A549 treated with ZK216348 at 1 μM for 4 hours (cell line): Measurements from ENCODE around the gene PUSL1. TPM values are rescaled to one million over a fixed set of nuclear protein-coding genes. Genes with fewer than 3 reads are reported as not detected.

Experiments
- total RNA-seq: library from RNA; stranded (reverse); fragments of 200-300 nt; extraction: Qiagen RNA extraction; gene quantifications from 5 replicates; pipeline ENCODE4 v1.2.3, GENCODE V29; 2022; ENCODE audit warnings: low read depth

PUSL1 gene, protein sequence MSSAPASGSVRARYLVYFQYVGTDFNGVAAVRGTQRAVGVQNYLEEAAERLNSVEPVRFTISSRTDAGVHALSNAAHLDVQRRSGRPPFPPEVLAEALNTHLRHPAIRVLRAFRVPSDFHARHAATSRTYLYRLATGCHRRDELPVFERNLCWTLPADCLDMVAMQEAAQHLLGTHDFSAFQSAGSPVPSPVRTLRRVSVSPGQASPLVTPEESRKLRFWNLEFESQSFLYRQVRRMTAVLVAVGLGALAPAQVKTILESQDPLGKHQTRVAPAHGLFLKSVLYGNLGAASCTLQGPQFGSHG
- 13.1 to 28.9 TPM (median 26.2 TPM) in 5 replicates for total RNA-seq

GRCh38 chr1:1307923-1308755 is at the start of gene PUSL1, which contains the start of gene ACAP3:
Gene PUSL1 (plus strand): TSS chr1:1308597. CDS start chr1:1308644, 47 bp downstream.
Gene ACAP3 (minus strand): TSS chr1:1307930. CDS start chr1:1307815, 115 bp downstream.

GRCh38 chr1:1273512-1274298 is 34.7 kb upstream of the PUSL1 start, which contains the start of gene UBE2J2:
Gene UBE2J2 (minus strand): TSS chr1:1273854. CDS start chr1:1267992, 5,862 bp downstream.

GRCh38 chr1:1324524-1325287 is 16.3 kb downstream of the PUSL1 start, which contains the start of the genes CPTP and INTS11:
Gene CPTP (plus strand): TSS chr1:1324802. CDS start chr1:1326911, 2,109 bp downstream.
Gene INTS11 (minus strand): TSS chr1:1324660. CDS start chr1:1324608, 52 bp downstream.

DNA sequence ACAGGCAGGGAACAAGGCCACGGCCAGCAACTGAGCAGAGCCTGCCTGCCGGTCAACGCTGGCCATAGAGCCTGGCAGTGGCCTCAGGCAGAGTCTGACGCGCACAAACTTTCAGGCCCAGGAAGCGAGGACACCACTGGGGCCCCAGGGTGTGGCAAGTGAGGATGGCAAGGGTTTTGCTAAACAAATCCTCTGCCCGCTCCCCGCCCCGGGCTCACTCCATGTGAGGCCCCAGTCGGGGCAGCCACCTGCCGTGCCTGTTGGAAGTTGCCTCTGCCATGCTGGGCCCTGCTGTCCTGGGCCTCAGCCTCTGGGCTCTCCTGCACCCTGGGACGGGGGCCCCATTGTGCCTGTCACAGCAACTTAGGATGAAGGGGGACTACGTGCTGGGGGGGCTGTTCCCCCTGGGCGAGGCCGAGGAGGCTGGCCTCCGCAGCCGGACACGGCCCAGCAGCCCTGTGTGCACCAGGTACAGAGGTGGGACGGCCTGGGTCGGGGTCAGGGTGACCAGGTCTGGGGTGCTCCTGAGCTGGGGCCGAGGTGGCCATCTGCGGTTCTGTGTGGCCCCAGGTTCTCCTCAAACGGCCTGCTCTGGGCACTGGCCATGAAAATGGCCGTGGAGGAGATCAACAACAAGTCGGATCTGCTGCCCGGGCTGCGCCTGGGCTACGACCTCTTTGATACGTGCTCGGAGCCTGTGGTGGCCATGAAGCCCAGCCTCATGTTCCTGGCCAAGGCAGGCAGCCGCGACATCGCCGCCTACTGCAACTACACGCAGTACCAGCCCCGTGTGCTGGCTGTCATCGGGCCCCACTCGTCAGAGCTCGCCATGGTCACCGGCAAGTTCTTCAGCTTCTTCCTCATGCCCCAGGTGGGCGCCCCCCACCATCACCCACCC is 22.9 kb downstream of the PUSL1 start, which contains the start of gene TAS1R3:
Gene TAS1R3, plus strand, starts transcription at position 213 of the 898 bp plus-strand sequence. Its CDS starts 66 bp downstream, at position 279.

GRCh38 chr1:1349256-1350012 is 41.0 kb downstream of the PUSL1 start, which contains the start of gene DVL1:
Gene DVL1 (minus strand): TSS chr1:1349418. CDS start chr1:1349065, 353 bp downstream.

DNA sequence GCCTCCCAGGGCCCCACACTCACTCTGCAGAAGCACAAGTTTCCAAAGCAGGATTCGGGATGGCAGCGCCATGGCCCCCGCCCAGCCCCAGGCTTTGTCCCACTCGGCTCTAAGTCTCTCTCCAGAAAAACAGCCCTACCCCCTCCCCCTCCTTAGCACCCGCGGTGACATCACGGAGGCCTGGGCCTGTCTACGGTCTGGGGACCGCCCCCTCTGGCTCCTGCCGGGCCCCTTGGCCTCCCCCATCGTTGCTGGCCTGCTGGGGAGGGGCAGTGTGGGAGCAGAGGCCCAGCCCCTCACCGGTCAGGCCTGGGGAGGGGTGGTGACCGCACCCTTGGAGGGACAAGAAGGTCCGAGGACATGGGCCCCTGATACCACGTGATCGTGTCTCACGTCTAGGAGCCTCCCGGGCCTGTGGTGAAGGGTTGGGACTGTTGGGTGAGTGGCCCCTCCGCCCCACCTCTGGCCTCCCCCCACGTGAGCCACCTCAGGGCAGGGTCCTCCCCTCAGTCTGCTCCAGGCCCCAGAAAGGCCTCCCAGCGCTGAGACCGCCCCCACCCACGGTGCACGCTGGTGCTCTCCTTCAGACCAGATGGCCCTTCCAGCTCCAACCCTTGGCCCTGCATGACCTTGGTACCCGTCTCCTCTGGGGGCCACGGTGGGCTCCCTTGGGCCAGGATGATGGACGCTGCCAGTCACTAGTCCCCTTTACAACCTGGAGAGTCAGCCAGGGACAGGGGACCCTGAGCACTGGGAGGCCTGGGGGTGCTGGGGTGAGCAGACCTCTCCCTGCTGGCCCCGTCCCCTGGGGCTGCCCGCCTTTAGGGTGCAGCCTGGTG is 50.3 kb downstream of the PUSL1 start, which contains the start of gene MXRA8:
Gene MXRA8, minus strand, starts transcription at position 123 of the 839 bp plus-strand sequence. Its CDS starts 51 bp downstream, at position 72.

Other genes starting within 250 kb of the PUSL1 start
- gene RNF223, start 234.3 kb upstream of the PUSL1 start, total RNA-seq, result 0.16 to 0.67 TPM (median 0.27 TPM) in 5 replicates
- 6.7 to 16.7 TPM (median 13.8 TPM) in 5 replicates for gene C1orf159, start 192.5 kb upstream of the PUSL1 start, total RNA-seq
- gene TTLL10, start 134.7 kb upstream of the PUSL1 start, total RNA-seq, result not detected in 5 replicates
- gene TNFRSF18, start 102.0 kb upstream of the PUSL1 start, total RNA-seq, result 0.35 TPM in 1 of 5 replicates, not detected in the others
- 0.20 to 0.23 TPM in 2 of 5 replicates, not detected in the others for gene TNFRSF4, start 94.4 kb upstream of the PUSL1 start, total RNA-seq
- gene SDF4, start 76.6 kb upstream of the PUSL1 start, total RNA-seq, result 84.0 to 148 TPM (median 137 TPM) in 5 replicates
- 8.9 to 24.1 TPM (median 21.8 TPM) in 5 replicates for gene B3GALT6, start 76.4 kb upstream of the PUSL1 start, total RNA-seq
- 1.2 to 2.6 TPM (median 2.0 TPM) in 4 of 5 replicates, not detected in the other for gene C1QTNF12, start 61.9 kb upstream of the PUSL1 start, total RNA-seq
- 38.1 to 48.8 TPM (median 48.1 TPM) in 5 replicates for gene UBE2J2, start 34.7 kb upstream of the PUSL1 start, total RNA-seq
- 0.88 to 1.5 TPM (median 1.2 TPM) in 5 replicates for gene SCNN1D, start 28.2 kb upstream of the PUSL1 start, total RNA-seq
- 5.3 to 22.8 TPM (median 18.9 TPM) in 5 replicates for gene ACAP3, start 667 bp upstream of the PUSL1 start, total RNA-seq
- 45.7 to 67.6 TPM (median 59.0 TPM) in 5 replicates for gene INTS11, start 16.1 kb downstream of the PUSL1 start, total RNA-seq
- 11.2 to 23.6 TPM (median 21.2 TPM) in 5 replicates for gene CPTP, start 16.2 kb downstream of the PUSL1 start, total RNA-seq
- 0.08 to 0.20 TPM (median 0.12 TPM) in 5 replicates for gene TAS1R3, start 22.7 kb downstream of the PUSL1 start, total RNA-seq
- 31.3 to 89.3 TPM (median 77.1 TPM) in 5 replicates for gene DVL1, start 40.8 kb downstream of the PUSL1 start, total RNA-seq
- gene MXRA8, start 50.0 kb downstream of the PUSL1 start, total RNA-seq, result 0.15 to 0.29 TPM in 2 of 5 replicates, not detected in the others
- gene AURKAIP1, start 66.6 kb downstream of the PUSL1 start, total RNA-seq, result 90.7 to 179 TPM (median 167 TPM) in 5 replicates
- 38.3 to 62.7 TPM (median 53.1 TPM) in 5 replicates for gene CCNL2, start 90.7 kb downstream of the PUSL1 start, total RNA-seq
- 122 to 156 TPM (median 133 TPM) in 5 replicates for gene MRPL20, start 98.7 kb downstream of the PUSL1 start, total RNA-seq
- 0.07 to 0.23 TPM in 2 of 5 replicates, not detected in the others for gene ANKRD65, start 112.7 kb downstream of the PUSL1 start, total RNA-seq
- 5.3 to 18.2 TPM (median 15.0 TPM) in 5 replicates for gene VWA1, start 127.1 kb downstream of the PUSL1 start, total RNA-seq
- not detected in 5 replicates for gene ATAD3C, start 141.1 kb downstream of the PUSL1 start, total RNA-seq
- 1.6 to 3.6 TPM (median 3.0 TPM) in 5 replicates for gene ATAD3B, start 163.2 kb downstream of the PUSL1 start, total RNA-seq
- 24.3 to 40.3 TPM (median 39.2 TPM) in 5 replicates for gene ATAD3A, start 203.6 kb downstream of the PUSL1 start, total RNA-seq
- 0.37 to 0.68 TPM (median 0.48 TPM) in 4 of 5 replicates, not detected in the other for gene TMEM240, start 232.0 kb downstream of the PUSL1 start, total RNA-seq